ENCODE data around the gene WEE2. TPM values are rescaled to one million over a fixed set of nuclear protein-coding genes. Genes with fewer than 3 reads are reported as not detected.
"Not testable (repeated sequence)": the region's sequence is repeated elsewhere in the genome, so short reads cannot be mapped to it uniquely, and the experiment has no call there.

WEE2 gene
- total RNA-seq, 1 experiment from 2014 or later, result not detected

DNA sequence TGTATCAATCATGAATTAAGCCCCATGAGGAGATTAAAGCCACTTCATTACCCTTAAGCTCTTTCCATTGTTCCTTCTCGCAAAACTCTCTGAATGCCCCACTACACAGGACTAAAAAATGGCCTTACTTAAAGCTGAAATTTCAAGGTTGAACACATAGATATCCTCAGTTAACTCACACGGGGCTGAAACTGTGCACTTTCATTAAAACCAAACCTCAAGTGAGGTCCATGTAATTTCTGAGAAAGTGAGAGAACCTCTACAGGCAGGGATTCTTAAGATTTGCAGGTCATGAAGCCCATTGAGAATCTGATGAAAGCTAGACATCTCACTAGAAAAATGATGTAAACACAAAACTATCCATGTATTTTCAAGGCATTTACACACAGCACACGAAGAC is 22.1 kb upstream of the WEE2 start:
- ChIA-PET POLR2A (interaction anchor here (0.6 to 0.8 kb wide), 2 partner anchors 15 to 52 kb away, joined by 3 read pairs; partner anchors contain the start of gene SSBP1), CTCF (interaction anchor here (1.1 kb wide), 1 partner anchor 13 kb away, joined by 3 read pairs; no protein-coding TSS in a partner anchor)
- Mint-ChIP-seq H3K27me3 (ENCODE audit: insufficient read depth, unreplicated experiment) (no peaks in the 10 kb centered on the region), H3K4me1 (ENCODE audit: insufficient read depth, unreplicated experiment) (no peaks in the 10 kb centered on the region), H3K9me3 (ENCODE audit: unreplicated experiment) (no peaks in the 10 kb centered on the region), H3K36me3 (ENCODE audit: insufficient read depth, unreplicated experiment) (peaks cover 25% of the 10 kb centered on the region), H3K4me3 (ENCODE audit: unreplicated experiment) (no peak overlapping the region), H3K27ac (ENCODE audit: low read depth, unreplicated experiment) (no peak overlapping the region)
- intact Hi-C loops (cut with micrococcal nuclease), result no loop called here
- BruUV-seq (replicated peaks), result no TSS peak
- TF ChIP-seq, protein P1, sequence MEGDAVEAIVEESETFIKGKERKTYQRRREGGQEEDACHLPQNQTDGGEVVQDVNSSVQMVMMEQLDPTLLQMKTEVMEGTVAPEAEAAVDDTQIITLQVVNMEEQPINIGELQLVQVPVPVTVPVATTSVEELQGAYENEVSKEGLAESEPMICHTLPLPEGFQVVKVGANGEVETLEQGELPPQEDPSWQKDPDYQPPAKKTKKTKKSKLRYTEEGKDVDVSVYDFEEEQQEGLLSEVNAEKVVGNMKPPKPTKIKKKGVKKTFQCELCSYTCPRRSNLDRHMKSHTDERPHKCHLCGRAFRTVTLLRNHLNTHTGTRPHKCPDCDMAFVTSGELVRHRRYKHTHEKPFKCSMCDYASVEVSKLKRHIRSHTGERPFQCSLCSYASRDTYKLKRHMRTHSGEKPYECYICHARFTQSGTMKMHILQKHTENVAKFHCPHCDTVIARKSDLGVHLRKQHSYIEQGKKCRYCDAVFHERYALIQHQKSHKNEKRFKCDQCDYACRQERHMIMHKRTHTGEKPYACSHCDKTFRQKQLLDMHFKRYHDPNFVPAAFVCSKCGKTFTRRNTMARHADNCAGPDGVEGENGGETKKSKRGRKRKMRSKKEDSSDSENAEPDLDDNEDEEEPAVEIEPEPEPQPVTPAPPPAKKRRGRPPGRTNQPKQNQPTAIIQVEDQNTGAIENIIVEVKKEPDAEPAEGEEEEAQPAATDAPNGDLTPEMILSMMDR (IDR thresholded peaks at IDR 0.05; ENCODE audit: unreplicated experiment), result no peak
- DNase-seq (ENCODE audit: unreplicated experiment), result no peak

DNA sequence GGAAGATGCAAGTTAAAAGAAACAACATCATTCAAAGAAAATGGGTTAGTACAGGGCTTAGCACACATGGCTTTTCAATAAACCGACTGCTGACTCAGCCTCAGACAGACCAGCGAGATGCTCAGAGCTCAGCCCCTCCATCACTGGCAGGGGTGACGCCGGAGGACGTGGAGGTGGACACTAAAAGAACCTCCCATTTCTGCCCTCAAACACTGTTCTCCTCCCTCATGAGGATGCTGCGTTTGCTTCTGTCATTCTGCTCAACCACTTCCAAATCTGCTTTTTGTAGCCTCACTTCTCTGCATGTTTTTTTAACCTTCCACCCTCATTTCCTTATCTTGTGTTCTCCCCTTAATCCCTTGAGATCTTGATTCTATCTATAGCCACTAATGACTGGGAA is 21.5 kb upstream of the WEE2 start:
- POLR2A ChIA-PET, result no interaction called here
- no peaks in the 10 kb centered on the region for H3K27me3 Mint-ChIP-seq (ENCODE audit: insufficient read depth, unreplicated experiment)
- H3K27ac Mint-ChIP-seq (ENCODE audit: low read depth, unreplicated experiment), result no peak overlapping the region
- no peak overlapping the region for H3K4me3 Mint-ChIP-seq (ENCODE audit: unreplicated experiment)
- DNase-seq (ENCODE audit: unreplicated experiment), result no peak
- H3K4me1 Mint-ChIP-seq (ENCODE audit: insufficient read depth, unreplicated experiment), result no peaks in the 10 kb centered on the region
- H3K36me3 Mint-ChIP-seq (ENCODE audit: insufficient read depth, unreplicated experiment), result peaks cover 25% of the 10 kb centered on the region
- H3K9me3 Mint-ChIP-seq (ENCODE audit: unreplicated experiment), result no peaks in the 10 kb centered on the region
- CTCF ChIA-PET, result interaction anchor here (0.5 to 1.1 kb wide), 3 partner anchors 12 to 320 kb away, joined by 3 to 5 read pairs (median 3); no protein-coding TSS in a partner anchor
- TF ChIP-seq, protein P1 (IDR thresholded peaks at IDR 0.05; ENCODE audit: unreplicated experiment), result no peak
- BruUV-seq (replicated peaks), result no TSS peak
- intact Hi-C loops (cut with micrococcal nuclease), result no loop called here

DNA sequence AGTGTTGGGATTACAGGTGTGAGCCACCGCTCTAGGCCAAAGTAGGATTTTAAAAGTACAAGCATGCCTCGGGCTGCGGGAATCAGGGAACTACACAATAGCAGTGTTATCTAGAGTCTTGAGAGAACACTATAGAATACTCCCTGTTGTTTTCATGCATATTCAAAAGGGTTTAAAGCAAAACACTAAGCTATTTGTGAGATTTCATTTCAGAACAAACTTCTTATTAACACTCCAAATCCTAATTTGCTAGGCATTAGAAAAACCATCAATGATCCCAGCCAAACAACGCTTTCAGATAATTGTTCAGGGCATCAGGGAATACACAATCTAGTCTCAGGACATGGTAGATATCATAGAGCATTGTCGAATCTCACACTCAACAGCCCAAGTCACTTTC is 20.1 kb upstream of the WEE2 start:
- TF ChIP-seq, protein P1 (IDR thresholded peaks at IDR 0.05; ENCODE audit: unreplicated experiment), result no peak
- intact Hi-C loops (cut with micrococcal nuclease), result no loop called here
- no TSS peak for BruUV-seq (replicated peaks)
- ChIA-PET POLR2A (interaction anchor here (0.7 kb wide), 1 partner anchor 155 kb away, joined by 3 read pairs; no protein-coding TSS in a partner anchor), CTCF (interaction anchor here (0.6 kb wide), 1 partner anchor 618 kb away, joined by 3 read pairs; no protein-coding TSS in a partner anchor)
- no peaks in the 10 kb centered on the region for H3K9me3 Mint-ChIP-seq (ENCODE audit: unreplicated experiment)
- H3K27ac Mint-ChIP-seq (ENCODE audit: low read depth, unreplicated experiment), result no peak overlapping the region
- H3K27me3 Mint-ChIP-seq (ENCODE audit: insufficient read depth, unreplicated experiment), result no peaks in the 10 kb centered on the region
- no peaks in the 10 kb centered on the region for H3K4me1 Mint-ChIP-seq (ENCODE audit: insufficient read depth, unreplicated experiment)
- DNase-seq (ENCODE audit: unreplicated experiment), result no peak
- H3K4me3 Mint-ChIP-seq (ENCODE audit: unreplicated experiment), result no peak overlapping the region
- peaks cover 25% of the 10 kb centered on the region for H3K36me3 Mint-ChIP-seq (ENCODE audit: insufficient read depth, unreplicated experiment)

DNA sequence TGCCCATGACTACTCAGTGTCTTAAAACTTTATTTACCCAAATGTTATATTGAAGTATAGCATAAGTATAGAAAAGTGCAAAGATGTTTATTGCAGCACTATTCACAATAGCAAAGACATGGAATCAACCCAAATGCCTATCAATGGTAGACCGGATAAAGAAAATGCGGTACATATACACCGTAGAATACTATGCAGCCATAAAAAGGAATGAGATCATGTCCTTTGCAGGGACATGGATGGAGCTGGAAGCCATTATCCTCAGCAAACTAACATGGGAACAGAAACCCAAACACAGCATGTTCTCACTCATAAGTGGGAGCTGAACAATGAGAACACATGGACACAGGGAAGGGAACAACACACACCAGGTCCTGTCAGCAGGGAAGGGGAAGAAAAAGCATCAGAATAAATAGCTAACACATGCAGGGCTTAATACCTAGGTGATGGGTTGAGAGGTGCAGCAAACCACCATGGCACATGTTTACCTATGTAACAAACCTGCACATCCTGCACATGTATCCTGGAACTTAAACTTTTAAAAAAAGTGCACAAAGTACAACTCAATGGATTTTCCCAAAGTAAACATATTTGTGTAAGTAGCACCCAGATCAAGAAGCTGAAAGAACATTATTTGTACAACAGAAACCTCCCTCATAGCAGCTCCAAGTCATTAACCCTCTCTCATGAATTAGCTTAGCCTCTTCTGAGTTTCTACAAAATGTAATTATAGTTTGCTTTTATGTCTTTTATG is 18.9 kb upstream of the WEE2 start:
- not testable (repeated sequence) for BruUV-seq (replicated peaks)

More for the DNA sequence above, 18.9 kb upstream of the WEE2 start:
- H3K4me1 Mint-ChIP-seq (ENCODE audit: insufficient read depth, unreplicated experiment); H3K27me3 Mint-ChIP-seq (ENCODE audit: insufficient read depth, unreplicated experiment); H3K4me3 Mint-ChIP-seq (ENCODE audit: unreplicated experiment); H3K9me3 Mint-ChIP-seq (ENCODE audit: unreplicated experiment); intact Hi-C loops (cut with micrococcal nuclease); DNase-seq (ENCODE audit: unreplicated experiment); H3K27ac Mint-ChIP-seq (ENCODE audit: low read depth, unreplicated experiment): not testable (repeated sequence)
- POLR2A ChIA-PET, result interaction anchor here (0.6 kb wide), 1 partner anchor 14 kb away, joined by 3 read pairs; no protein-coding TSS in a partner anchor
- peaks cover 25% of the 10 kb centered on the region for H3K36me3 Mint-ChIP-seq (ENCODE audit: insufficient read depth, unreplicated experiment)
- CTCF ChIA-PET, result interaction anchor here (0.7 to 1.2 kb wide), 2 partner anchors 9 to 19 kb away, joined by 3 read pairs; partner anchors contain the start of gene WEE2
